HG02642 (cell line): ENCODE measurements around the gene EBF3.

Source experiments
- ATAC-seq: cut with Tn5 transposase; IDR thresholded peaks from one replicate; pipeline ENCODE4 v1.9.1; 2021; ENCODE audit warnings: mild to moderate bottlenecking; ENCODE audit not compliant: unreplicated experiment, poor library complexity

The EBF3 gene

DNA sequence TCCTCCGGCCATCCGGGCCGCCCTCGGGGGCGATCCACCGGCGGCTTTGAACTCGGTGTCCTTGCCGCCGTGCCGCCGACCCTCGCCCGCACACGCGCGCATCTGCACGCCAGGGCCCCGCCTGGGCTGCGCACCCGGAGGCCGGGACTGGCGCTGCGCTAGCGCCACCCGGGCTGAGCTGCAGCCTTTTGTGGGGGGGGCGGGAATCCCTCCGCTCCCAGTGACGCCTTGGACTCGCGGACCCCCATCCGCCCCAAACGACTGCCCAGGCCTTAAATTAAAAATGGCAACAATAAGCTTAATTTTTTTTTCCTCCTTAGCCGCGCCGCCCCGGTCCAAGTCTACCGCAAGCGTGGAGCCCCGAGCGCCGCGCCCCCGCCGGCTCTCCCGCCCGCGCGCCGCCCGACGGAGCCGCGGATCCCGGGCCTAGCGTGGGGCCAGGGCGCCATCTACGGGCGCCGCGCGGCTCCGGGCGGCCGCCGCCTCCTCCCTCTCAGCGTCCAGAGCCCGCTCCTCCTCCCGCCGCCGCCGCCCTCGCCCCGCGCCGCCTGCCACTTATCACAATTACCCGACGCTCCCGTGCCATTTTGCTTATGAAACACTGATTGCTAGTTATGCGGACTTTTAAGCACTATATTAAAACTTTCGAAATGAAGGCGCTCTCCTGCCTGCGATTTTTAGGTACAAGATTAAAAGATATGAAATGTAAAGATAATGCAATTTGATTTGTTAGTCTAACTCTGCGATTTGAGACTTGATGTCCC, 7.5 kb upstream of the EBF3 start:
- ATAC-seq: no peak

DNA sequence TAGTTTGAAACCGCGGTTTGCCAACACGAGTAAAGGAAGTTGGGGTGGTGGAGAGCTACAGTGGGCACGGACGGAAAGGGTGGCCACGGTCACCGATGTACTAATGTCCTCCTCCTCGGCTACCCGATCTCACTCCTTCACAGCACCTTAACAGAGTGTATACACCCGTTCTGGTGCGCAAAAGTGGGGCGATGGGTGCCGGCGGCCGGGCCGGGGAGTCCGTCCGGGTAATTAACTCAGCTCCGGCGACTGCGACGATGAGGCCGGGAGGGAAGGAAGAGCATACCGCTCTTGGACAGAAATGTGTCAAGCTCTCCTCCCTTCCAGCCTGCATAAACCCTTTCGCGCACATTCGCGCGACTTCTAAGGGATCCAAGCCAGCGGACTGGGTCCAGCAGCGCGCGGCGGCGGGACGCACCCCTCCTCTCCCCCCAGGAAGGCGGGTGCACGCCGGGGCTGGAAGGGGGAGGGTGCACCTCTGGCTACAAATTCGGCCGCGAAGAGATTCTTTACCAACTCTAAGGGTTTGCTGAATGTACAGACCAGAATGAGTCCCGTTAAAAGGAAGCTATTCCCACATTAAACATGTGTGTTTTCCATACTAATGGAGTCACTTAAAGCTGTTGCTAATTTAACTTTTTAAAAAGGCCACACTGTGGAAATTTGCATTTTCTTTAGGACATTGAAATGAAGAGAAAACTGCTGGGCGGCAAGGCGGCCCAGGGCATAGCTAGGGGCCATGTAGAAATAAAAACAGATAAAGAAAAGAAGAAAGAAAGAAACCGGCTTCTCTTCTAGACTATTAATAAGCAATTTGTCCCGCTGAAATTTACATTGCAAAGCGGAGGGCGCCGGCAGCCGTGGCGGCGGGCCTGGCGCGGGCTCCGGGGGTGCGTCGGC, 6.6 kb upstream of the EBF3 start:
- no peak for ATAC-seq

- no peak for ATAC-seq
These were observed 5.9 kb upstream of the EBF3 start for GRCh38 chr10:129969911-129970464.

GRCh38 chr10:129969184-129969910, 5.3 kb upstream of the EBF3 start:
- no peak for ATAC-seq

DNA sequence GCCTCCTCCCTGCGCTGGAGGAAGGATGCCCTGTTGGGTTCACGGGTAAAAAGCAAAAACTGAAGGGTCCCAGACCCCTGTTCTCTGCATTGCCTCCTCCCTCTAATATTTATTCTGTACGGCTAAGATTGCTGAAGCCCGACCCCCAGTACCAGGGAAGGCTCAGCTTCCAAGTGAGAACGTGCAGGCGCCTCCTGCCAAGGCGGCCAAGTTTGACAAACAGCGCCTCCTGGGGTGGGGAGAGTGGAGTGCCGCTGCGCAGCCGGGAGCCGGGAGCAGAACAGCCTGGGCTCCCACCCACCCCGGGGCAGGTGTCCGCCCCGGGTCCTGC, 4.7 kb upstream of the EBF3 start:
- ATAC-seq: no peak

DNA sequence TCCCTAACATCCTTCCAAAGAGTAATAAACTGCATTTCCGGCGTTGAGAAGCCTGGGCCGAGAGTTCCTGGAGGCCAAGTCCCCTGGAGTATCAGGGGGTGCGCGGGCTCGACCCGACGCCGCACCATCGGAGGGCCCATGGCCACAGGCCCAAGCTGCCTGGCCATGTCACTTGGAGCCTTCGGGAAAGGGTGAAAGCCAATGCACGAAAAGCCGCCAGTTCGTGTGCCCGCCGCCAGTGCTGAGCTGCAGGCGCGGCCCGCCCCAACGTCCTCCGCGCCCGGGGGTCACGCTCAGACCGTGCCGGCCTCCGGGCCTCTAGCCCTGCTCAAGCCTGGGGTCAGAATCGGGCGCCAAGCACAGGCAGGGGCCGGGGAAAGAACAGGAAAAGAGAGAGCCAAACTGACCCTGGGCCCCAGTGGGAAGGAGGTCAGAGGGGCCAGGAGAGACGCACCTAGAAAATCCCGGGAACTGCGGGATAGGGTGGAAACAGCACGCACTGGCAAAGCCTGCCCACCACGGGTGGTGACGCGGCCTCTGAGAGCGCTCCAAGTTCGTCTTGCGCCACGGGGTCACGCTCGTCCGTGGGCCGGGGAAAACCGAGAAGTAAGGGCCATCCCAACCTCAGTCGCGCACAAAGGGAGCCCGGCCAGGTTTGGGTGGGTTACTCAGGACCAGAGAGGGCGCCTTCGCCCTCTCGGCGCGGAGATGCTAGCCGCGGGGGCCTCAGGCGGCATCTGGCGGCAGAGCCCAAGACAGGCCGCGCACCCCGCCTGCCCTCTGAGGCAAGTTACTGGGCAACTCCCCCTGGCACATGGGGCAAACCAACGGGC, 4.2 kb upstream of the EBF3 start:
- no peak for ATAC-seq

DNA sequence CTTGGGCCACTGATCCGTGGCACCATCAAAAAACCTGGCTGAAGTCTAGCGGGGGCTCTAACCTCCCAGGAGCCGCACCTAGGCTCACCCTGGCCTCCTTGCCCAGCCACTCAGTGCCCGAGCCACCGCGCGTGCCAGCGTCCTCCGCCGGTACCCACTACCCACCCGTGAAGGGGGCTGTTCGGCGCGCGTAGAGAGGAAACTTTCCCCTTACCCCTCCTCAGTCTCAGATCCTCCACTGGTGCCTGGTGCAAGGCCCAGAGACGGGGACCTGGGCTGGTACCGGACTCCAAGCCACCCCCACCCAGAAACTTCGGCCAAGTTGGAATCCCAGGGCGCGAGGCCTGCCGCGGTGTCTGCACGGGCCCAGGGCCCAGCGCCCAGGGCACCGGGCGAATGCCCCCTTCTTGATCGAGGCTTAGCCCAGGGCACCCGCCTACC, 3.5 kb upstream of the EBF3 start:
- no peak for ATAC-seq

- ATAC-seq: no peak
These were observed 3.0 kb upstream of the EBF3 start for GRCh38 chr10:129966889-129967578.

DNA sequence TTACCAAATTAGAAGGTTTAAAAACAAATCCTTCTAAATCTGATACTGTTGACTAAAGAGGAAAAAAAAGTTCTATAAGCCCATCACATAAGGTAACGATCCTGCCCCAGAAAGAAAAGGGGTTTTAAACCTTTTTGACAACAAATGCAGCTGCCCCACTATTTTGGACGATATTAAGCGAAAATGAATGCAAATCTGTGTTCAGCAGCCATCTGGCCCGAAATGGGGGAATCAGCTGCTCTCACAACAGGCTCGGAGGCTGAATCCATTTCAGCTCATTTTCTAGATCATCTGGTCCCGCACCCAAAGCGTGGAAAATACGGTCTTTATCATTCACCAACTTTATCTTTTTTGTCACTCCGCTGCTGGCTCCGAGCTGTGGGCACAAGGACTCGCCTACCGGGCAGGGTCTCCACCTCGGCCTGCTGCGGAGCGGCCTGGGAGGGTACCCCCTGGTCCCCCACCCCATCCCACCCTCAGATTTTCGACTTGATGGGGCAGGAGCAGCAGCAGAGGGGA, 2.4 kb upstream of the EBF3 start:
- ATAC-seq: no peak

DNA sequence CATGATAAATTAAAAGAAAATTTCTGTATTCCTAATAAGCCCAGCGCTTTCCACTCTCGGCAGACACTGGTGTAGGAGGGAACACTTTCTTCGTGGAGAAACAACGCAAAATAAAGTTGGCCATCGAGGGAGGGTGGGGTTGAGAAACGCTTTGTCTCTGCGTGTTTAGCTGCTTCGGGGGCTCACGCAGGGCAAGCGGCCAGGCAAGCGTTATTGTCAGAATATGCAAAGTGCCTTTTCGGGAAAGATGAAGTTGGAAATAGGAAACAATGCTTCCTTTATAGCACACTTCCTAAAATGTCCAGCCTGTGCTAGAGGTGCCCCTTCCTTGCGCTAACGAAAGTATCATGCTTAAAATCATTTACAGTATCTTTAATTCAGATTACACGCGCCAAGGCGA, 1.9 kb upstream of the EBF3 start:
- ATAC-seq: no peak

DNA sequence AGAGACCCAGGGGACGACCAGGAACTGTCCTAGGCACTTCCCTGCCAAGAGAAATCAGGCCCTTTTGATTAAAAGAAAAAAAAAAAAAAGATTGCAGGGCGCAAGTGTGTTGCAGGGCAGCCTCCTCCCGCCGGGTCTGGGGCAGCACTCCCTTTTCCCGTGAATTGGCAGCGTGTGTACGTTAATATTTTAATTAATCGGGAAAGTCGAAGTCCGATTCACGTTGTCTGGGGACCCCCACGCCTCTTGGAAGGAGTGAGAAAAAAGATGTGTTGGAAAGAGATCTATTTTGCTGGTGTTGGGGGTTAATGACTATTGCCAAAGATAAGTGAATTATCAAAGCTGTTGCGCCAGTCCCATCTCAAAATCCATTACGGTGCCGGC, 1.3 kb upstream of the EBF3 start:
- no peak for ATAC-seq

- no peak for ATAC-seq
These were observed 744 bp upstream of the EBF3 start for GRCh38 chr10:129964611-129965424.

DNA sequence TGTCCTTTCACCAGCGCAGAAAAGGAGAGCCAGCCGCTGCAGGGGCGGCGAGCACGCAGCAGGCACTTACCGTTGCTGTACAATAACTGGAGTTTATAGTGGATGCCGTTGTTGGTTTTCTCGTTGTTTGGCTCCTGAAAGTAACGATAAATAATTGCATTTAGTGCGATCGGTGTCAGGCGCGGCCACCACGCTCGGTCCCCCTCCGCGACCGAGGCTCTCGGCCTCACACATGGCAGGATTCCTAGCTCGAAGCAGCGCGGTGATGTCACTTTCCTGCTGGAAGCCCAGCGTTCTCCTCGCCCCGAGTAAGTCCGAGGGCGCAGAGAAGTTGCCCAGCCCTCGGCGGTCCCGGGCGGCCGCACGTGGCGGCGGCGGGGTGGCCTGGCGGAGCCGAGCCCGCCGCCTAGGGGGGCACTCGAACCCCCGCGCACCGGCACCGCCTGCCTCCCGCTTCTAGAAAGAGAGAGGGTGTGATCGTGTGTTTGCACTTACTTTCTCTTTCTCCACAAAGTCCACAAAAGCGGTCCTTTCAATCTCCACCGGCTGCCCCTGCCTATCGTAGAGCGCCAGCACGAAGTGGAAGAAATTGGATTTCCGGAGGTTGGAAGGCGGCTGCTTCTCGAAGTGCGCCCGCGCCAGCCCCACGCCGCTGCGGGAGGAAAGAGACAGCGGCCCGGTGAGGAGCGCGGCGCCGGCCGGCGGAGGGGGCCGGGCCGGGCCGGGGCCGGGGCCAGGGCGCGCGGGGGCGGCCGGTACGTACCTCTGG, 1.0 kb downstream of the EBF3 start:
- no peak for ATAC-seq

DNA sequence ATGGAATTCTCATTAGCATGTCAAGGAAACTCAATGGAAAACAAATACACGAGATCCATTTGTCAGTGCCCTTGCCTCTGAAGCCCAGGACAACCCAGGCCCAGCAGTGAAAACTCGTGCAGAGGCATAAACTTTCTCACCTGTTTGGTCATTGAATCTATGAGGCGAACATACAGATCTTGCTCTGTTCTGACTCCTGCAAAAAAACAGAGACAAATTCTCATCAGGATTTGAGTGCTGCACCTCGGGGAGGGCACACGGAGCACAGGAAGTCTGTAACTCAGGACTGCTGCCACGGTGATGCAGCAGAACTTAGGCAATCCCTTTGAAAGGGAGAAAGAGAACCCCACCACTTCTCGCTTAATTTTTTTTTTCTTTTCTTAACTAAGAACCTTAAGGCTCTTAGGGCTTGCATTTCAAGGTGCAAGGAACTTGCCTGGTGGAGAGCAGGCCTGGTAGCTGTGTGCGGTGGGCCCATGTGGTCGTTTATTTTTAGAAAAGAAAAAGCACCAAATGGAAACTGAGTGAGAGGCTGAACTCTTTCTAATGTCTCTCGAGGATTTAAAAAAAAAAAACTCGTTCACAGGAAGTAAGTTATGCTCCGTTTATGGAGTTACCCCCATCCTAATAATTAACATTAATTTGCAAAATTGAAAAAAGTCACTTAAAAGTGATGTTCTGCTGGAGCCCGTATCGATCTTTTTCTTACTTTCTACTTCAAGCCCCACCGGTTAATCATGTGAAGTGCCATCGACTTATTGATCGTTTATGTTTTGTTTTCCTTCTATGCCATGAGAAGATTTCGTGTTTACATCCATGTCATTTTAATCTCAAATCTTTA, 1.8 kb downstream of the EBF3 start:
- no peak for ATAC-seq

DNA sequence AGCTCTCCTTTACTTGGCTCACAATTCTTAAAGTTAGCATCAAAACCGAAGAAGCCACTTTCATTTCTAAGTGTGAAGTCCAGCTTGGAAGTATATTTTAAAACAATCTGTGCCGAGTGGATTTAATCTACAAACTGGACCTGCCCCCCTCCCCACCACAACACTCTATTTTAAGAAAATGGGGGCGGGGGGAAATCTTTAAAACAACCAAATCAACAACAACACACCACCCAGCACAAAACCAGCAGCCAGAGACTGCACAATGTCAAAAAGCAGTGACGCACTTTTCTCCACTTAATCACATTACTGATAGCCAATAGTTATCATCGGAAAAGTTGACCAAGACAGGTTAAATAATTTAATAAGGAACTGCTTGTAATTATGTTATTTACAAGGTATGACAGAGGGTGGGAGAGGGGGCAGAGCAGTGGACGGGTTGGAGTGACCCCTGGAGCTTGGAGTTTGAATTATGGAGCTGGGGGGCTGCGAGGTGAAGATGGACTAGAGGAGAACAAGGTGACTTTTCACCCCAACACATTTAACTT, 2.8 kb downstream of the EBF3 start:
- no peak for ATAC-seq

DNA sequence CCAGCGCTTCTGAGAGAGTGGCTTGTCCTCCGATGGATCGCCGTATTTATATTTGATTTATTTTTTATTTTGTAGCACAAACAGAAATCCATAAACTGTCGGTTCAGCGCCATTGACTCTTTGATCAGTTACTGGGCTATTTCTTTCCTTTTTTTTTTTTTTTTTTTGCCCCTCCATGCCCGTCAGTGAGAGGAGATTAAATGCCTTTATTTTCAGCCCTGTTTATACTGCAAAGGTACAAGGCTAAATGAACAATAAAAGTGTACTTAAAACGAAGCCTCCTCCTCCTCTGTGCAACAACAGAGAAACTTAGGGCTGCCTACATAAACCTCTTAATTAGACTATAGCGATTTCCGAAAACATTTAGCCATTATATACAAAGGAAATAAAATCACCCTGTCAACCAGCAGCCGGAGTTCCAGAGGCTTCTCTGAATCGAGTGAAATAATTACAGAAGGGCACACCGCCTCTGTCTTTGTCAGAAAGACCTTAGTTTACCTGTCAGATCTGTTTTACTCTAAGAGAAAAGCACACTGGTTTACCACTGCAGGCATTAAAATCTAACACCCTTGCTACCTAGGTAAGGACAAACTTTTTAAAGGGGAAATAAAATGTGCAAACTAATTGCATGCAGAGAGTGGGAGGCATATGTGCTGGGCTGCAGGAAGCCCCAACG, 3.5 kb downstream of the EBF3 start:
- ATAC-seq: no peak
